ENCODE measurements around the gene AP3S1.

The AP3S1 gene

DNA sequence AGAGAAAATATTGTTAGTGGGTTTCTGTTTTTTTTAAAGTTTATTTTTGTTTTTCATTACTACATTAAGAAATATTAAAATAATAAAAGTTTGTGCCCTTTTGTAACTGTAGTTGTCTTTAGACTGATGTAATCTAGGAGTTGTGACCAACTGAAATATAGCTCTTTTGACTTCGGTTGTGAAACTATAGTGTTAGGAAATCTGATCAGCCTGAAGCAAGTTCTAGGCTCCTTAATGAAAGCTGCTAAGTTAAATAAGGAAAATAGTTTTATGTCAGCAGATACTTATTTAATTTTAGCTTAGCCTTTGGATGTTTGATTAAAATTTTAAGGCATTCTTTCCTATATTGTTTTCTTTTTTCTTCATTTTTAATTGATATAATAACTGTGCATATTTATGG, 14.2 kb downstream of the AP3S1 start:
- Histone ChIP-seq H3K18ac (ENCODE audit: low read length) (no peak overlapping the region), H3K23ac (ENCODE audit: low read depth, low read length, poor library complexity) (no peak overlapping the region), H3K4me2 (ENCODE audit: insufficient read depth, low read length, poor library complexity, severe bottlenecking) (no peak overlapping the region), H3K36me3 (replicated peaks in 1 of 2; ENCODE audit: control insufficient read depth in 2 of 2, insufficient read depth in 2 of 2, low read length in 2 of 2) (no peaks in the 10 kb centered on the region), H3K4me1 (ENCODE audit: control insufficient read depth in 2 of 2, insufficient read depth in 1 of 2, low read depth in 1 of 2, low read length in 2 of 2) (peaks cover 0 to 11% of the 10 kb centered on the region in 2 donors), H2AK5ac (ENCODE audit: low read depth, low read length) (no peak overlapping the region), H2AFZ (ENCODE audit: low read length) (no peak overlapping the region), H3K4me3 (ENCODE audit: low read length in 2 of 2) (no peak overlapping the region), H3K4ac (ENCODE audit: low read length) (no peak overlapping the region), H2BK15ac (ENCODE audit: low read length) (no peak overlapping the region), H3K9ac (ENCODE audit: low read depth, low read length, poor library complexity) (no peak overlapping the region), H3K27me3 (ENCODE audit: control insufficient read depth in 3 of 3, insufficient read depth in 3 of 3, low read depth in 1 of 3, low read length in 3 of 3) (no peaks in the 10 kb centered on the region), H2BK12ac (ENCODE audit: low read length) (no peak overlapping the region), H4K8ac (ENCODE audit: low read depth, low read length) (no peak overlapping the region), H3K79me1 (ENCODE audit: low read depth, low read length) (no peaks in the 10 kb centered on the region), H2BK5ac (ENCODE audit: low read length) (no peak overlapping the region), H4K91ac (ENCODE audit: low read depth, low read length, poor library complexity) (no peak overlapping the region), H3K14ac (ENCODE audit: low read length) (no peak overlapping the region), H2BK120ac (ENCODE audit: low read depth, low read length) (no peak overlapping the region), H3K27ac (replicated peaks; ENCODE audit: low read length) (no peak overlapping the region), H3K9me3 (replicated peaks in 1 of 2; ENCODE audit: control insufficient read depth in 2 of 2, insufficient read depth in 1 of 2, low read depth in 1 of 2, low read length in 2 of 2) (peaks cover 0 to 10% of the 10 kb centered on the region in 2 donors)
- WGBS, 2 donors (ENCODE audit: extremely low coverage in 2 of 2, insufficient read length in 2 of 2, insufficient replicate concordance in 1 of 2): no CpG with 5 or more reads among the region's 1 CpG
- no peak for DNase-seq (ENCODE audit: low spot score)

DNA sequence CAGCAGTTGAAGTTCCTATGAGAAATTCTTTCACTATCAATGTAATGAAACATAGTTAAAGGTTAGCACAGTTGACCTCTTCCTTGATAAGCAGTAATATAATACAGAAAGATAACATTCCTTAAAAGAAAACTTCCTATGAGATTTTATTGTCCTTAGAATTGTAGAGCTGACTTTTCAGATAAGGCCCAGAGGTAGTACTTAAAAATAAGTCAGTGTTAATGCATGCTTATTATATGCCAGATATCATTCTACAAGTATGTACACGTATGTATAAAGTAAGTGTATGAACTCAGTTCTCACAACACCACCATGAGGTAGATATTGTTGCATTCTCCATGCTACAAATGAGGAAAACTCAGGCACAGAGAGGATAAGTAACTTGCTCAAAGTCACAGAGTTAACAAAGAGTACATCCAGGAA, 15.3 kb downstream of the AP3S1 start:
- Histone ChIP-seq H3K4me3 (ENCODE audit: low read length in 2 of 2) (no peak overlapping the region), H3K4ac (ENCODE audit: low read length) (no peak overlapping the region), H3K23ac (ENCODE audit: low read depth, low read length, poor library complexity) (no peak overlapping the region), H3K79me1 (ENCODE audit: low read depth, low read length) (no peaks in the 10 kb centered on the region), H3K18ac (ENCODE audit: low read length) (no peak overlapping the region), H3K36me3 (replicated peaks in 1 of 2; ENCODE audit: control insufficient read depth in 2 of 2, insufficient read depth in 2 of 2, low read length in 2 of 2) (no peaks in the 10 kb centered on the region), H2AK5ac (ENCODE audit: low read depth, low read length) (no peak overlapping the region), H2BK15ac (ENCODE audit: low read length) (no peak overlapping the region), H4K91ac (ENCODE audit: low read depth, low read length, poor library complexity) (no peak overlapping the region), H3K27me3 (ENCODE audit: control insufficient read depth in 3 of 3, insufficient read depth in 3 of 3, low read depth in 1 of 3, low read length in 3 of 3) (no peaks in the 10 kb centered on the region), H2AFZ (ENCODE audit: low read length) (no peak overlapping the region), H2BK12ac (ENCODE audit: low read length) (no peak overlapping the region), H3K9me3 (replicated peaks in 1 of 2; ENCODE audit: control insufficient read depth in 2 of 2, insufficient read depth in 1 of 2, low read depth in 1 of 2, low read length in 2 of 2) (peaks cover 0 to 10% of the 10 kb centered on the region in 2 donors), H3K14ac (ENCODE audit: low read length) (no peak overlapping the region), H3K4me1 (ENCODE audit: control insufficient read depth in 2 of 2, insufficient read depth in 1 of 2, low read depth in 1 of 2, low read length in 2 of 2) (peaks cover 0 to 4% of the 10 kb centered on the region in 2 donors), H3K9ac (ENCODE audit: low read depth, low read length, poor library complexity) (no peak overlapping the region), H4K8ac (ENCODE audit: low read depth, low read length) (no peak overlapping the region), H3K4me2 (ENCODE audit: insufficient read depth, low read length, poor library complexity, severe bottlenecking) (no peak overlapping the region), H2BK5ac (ENCODE audit: low read length) (no peak overlapping the region), H3K27ac (replicated peaks; ENCODE audit: low read length) (no peak overlapping the region), H2BK120ac (ENCODE audit: low read depth, low read length) (no peak overlapping the region)
- no CpG with 5 or more reads among the region's 1 CpG for WGBS, 2 donors (ENCODE audit: extremely low coverage in 2 of 2, insufficient read length in 2 of 2, insufficient replicate concordance in 1 of 2)
- DNase-seq (ENCODE audit: low spot score): no peak

DNA sequence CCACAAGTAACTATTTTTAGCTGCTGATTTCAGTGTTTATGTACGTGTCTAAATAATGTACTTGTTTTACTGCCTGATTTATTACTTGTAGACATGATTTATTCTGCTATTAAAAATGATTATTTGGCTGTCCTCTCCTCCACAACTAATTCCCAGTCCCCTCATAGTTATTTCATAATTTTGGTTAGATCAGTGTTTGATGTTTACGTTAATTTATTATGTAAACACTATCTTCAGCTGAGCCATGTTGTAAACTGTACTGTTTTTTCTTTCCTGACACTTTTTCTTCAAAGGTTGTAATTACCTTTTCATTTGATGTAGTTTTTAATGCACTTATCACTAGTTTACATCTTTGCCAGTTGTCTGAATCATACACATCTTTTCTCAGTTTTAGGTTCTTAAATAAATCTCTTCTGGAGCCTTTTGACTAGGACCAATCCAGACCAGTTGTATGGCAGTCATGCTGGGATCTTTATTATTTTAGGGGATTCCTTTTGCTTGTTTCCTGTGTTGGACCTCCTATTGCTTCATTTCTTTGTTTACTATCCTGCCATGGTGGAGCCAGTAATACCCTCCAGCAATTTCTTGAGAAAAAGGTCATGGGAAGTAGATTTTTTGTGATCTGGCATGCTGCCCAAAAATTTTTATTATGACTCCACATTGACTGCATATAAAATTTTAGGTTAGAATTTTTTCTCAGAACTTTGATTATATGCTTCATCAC, 16.1 kb downstream of the AP3S1 start:
- H2BK120ac ChIP-seq (ENCODE audit: low read depth, low read length): no peak overlapping the region
- no peak overlapping the region for H3K4ac ChIP-seq (ENCODE audit: low read length)
- no peak overlapping the region for H2BK12ac ChIP-seq (ENCODE audit: low read length)
- peaks cover 0 to 4% of the 10 kb centered on the region in 2 donors for H3K4me1 ChIP-seq (ENCODE audit: control insufficient read depth in 2 of 2, insufficient read depth in 1 of 2, low read depth in 1 of 2, low read length in 2 of 2)
- H4K91ac ChIP-seq (ENCODE audit: low read depth, low read length, poor library complexity): no peak overlapping the region
- H3K9ac ChIP-seq (ENCODE audit: low read depth, low read length, poor library complexity): no peak overlapping the region
- no peak overlapping the region for H2AFZ ChIP-seq (ENCODE audit: low read length)
- no peaks in the 10 kb centered on the region for H3K36me3 ChIP-seq (replicated peaks in 1 of 2; ENCODE audit: control insufficient read depth in 2 of 2, insufficient read depth in 2 of 2, low read length in 2 of 2)
- no peak overlapping the region for H2BK5ac ChIP-seq (ENCODE audit: low read length)
- H2AK5ac ChIP-seq (ENCODE audit: low read depth, low read length): no peak overlapping the region
- H3K27ac ChIP-seq (replicated peaks; ENCODE audit: low read length): no peak overlapping the region
- no CpG with 5 or more reads among the region's 2 CpGs for WGBS, 2 donors (ENCODE audit: extremely low coverage in 2 of 2, insufficient read length in 2 of 2, insufficient replicate concordance in 1 of 2)
- H3K18ac ChIP-seq (ENCODE audit: low read length): no peak overlapping the region
- DNase-seq (ENCODE audit: low spot score): no peak
- no peak overlapping the region for H4K8ac ChIP-seq (ENCODE audit: low read depth, low read length)
- no peak overlapping the region for H2BK15ac ChIP-seq (ENCODE audit: low read length)
- H3K79me1 ChIP-seq (ENCODE audit: low read depth, low read length): no peaks in the 10 kb centered on the region
- H3K4me2 ChIP-seq (ENCODE audit: insufficient read depth, low read length, poor library complexity, severe bottlenecking): no peak overlapping the region
- no peak overlapping the region for H3K14ac ChIP-seq (ENCODE audit: low read length)
- H3K27me3 ChIP-seq (ENCODE audit: control insufficient read depth in 3 of 3, insufficient read depth in 3 of 3, low read depth in 1 of 3, low read length in 3 of 3): no peaks in the 10 kb centered on the region
- H3K4me3 ChIP-seq (ENCODE audit: low read length in 2 of 2): no peak overlapping the region
- H3K23ac ChIP-seq (ENCODE audit: low read depth, low read length, poor library complexity): no peak overlapping the region
- peaks cover 0 to 8% of the 10 kb centered on the region in 2 donors for H3K9me3 ChIP-seq (replicated peaks in 1 of 2; ENCODE audit: control insufficient read depth in 2 of 2, insufficient read depth in 1 of 2, low read depth in 1 of 2, low read length in 2 of 2)

- Histone ChIP-seq H3K18ac (ENCODE audit: low read length) (no peak overlapping the region), H3K4ac (ENCODE audit: low read length) (no peak overlapping the region), H3K27ac (replicated peaks; ENCODE audit: low read length) (no peak overlapping the region), H3K14ac (ENCODE audit: low read length) (no peak overlapping the region), H3K9ac (ENCODE audit: low read depth, low read length, poor library complexity) (no peak overlapping the region), H3K79me1 (ENCODE audit: low read depth, low read length) (no peaks in the 10 kb centered on the region), H3K4me3 (ENCODE audit: low read length in 2 of 2) (no peak overlapping the region), H2AK5ac (ENCODE audit: low read depth, low read length) (no peak overlapping the region), H3K27me3 (ENCODE audit: control insufficient read depth in 3 of 3, insufficient read depth in 3 of 3, low read depth in 1 of 3, low read length in 3 of 3) (no peaks in the 10 kb centered on the region), H3K4me2 (ENCODE audit: insufficient read depth, low read length, poor library complexity, severe bottlenecking) (no peak overlapping the region), H2BK5ac (ENCODE audit: low read length) (no peak overlapping the region), H4K91ac (ENCODE audit: low read depth, low read length, poor library complexity) (no peak overlapping the region), H4K8ac (ENCODE audit: low read depth, low read length) (no peak overlapping the region), H2BK15ac (ENCODE audit: low read length) (no peak overlapping the region), H3K9me3 (replicated peaks in 1 of 2; ENCODE audit: control insufficient read depth in 2 of 2, insufficient read depth in 1 of 2, low read depth in 1 of 2, low read length in 2 of 2) (peaks cover 0 to 7% of the 10 kb centered on the region in 2 donors), H3K36me3 (replicated peaks in 1 of 2; ENCODE audit: control insufficient read depth in 2 of 2, insufficient read depth in 2 of 2, low read length in 2 of 2) (no peaks in the 10 kb centered on the region), H3K23ac (ENCODE audit: low read depth, low read length, poor library complexity) (no peak overlapping the region), H2AFZ (ENCODE audit: low read length) (no peak overlapping the region), H2BK120ac (ENCODE audit: low read depth, low read length) (no peak overlapping the region), H3K4me1 (ENCODE audit: control insufficient read depth in 2 of 2, insufficient read depth in 1 of 2, low read depth in 1 of 2, low read length in 2 of 2) (peaks cover 0 to 4% of the 10 kb centered on the region in 2 donors), H2BK12ac (ENCODE audit: low read length) (no peak overlapping the region)
- DNase-seq (ENCODE audit: low spot score): no peak
- WGBS, 2 donors (ENCODE audit: extremely low coverage in 2 of 2, insufficient read length in 2 of 2, insufficient replicate concordance in 1 of 2): no CpG with 5 or more reads among the region's 3 CpGs
These were observed 16.7 kb downstream of the AP3S1 start for GRCh38 chr5:115858396-115858795.
